Adrenal gland (tissue), 12 donors: Measurements from ENCODE around the gene IL1RL2. TPM values are rescaled to one million over a fixed set of nuclear protein-coding genes. Genes with fewer than 3 reads are reported as not detected.

Experiments
- DNase-seq, 7 donors: peaks; one replicate each; pipeline ENCODE4 v3.0.0-alpha.2; 2019 to 2020
- H3K27ac ChIP-seq, 5 donors: fragments of 200-600 bp; sonication (generic) in 4 of 5; 1 replicate in 3 of 5; 2 replicates in 2 of 5; pipeline versions ENCODE4 v1.5.1 to v1.8.0; 2016 to 2020; ENCODE audit warnings: mild to moderate bottlenecking in 1 of 5
- H3K27me3 ChIP-seq: fragments of 200-600 bp; 2 replicates; pipeline ENCODE4 v1.8.0; 2021
- H3K36me3 ChIP-seq, 2 donors: fragments of 200-600 bp; replicated peaks in 1 of 2; 1 replicate in 1 of 2; 2 replicates in 1 of 2; pipeline versions ENCODE4 v1.5.1 to v1.8.0; 2018 to 2022
- H3K4me1 ChIP-seq, 2 donors: fragments of 200-600 bp; replicated peaks in 1 of 2; 1 replicate in 1 of 2; 2 replicates in 1 of 2; pipeline versions ENCODE4 v1.5.1 to v1.8.0; 2018 to 2021
- H3K4me3 ChIP-seq, 4 donors: fragments of 200-600 bp; sonication (generic) in 3 of 4; one replicate each; pipeline ENCODE4 v1.5.1; 2016 to 2018
- H3K9me3 ChIP-seq, 3 donors: fragments of 200-600 bp; sonication (generic) in 1 of 3; replicated peaks in 1 of 3; 1 replicate in 2 of 3; 2 replicates in 1 of 3; pipeline versions ENCODE4 v1.5.1 to v1.8.0; 2016 to 2021
- POLR2A ChIP-seq, 2 donors: fragments of 450-650 bp; IDR thresholded peaks; one replicate each; pipeline ENCODE4 v1.6.1; 2017; ENCODE audit warnings: antibody characterized with exemption in 2 of 2, mild to moderate bottlenecking in 2 of 2, moderate library complexity in 1 of 2
- WGBS, 4 donors: extraction: QIAGEN DNeasy Blood & Tissue Kit in 2 of 4; methylation state at CpG; one replicate each; pipeline versions ENCODE4 v1.1.5 to v1.1.7; 2013 to 2017; 5-methylcytosine and 5-hydroxymethylcytosine counted together
- intact Hi-C, 2 donors: fragments of 100-400 bp; cut with DNase I; formaldehyde crosslinking; loops; one replicate each; pipeline versions ENCODE4 v1.14.1 to v1.15.0; 2022 to 2023
- polyA plus RNA-seq, 3 donors: library from polyadenylated mRNA; stranded (reverse); fragments of 200-250 nt in 2 of 3; fragments of 350-450 nt in 1 of 3; fragmentation: Illumina TruSeq in 1 of 3; extraction: RNeasy Lipid Tissue Mini Kit (QIAGEN cat#74804) in 1 of 3; gene quantifications; one replicate each; pipeline ENCODE4 v1.2.3, GENCODE V29; 2013 to 2014
- total RNA-seq, 9 donors: library from RNA; depleted of rRNA in 4 of 9; stranded (reverse); fragments of >200 nt in 4 of 9; fragments of 120-200 nt in 1 of 9; fragmentation: NEBNext Ultra II Directional in 1 of 9; extraction: Animal tissue kit (Norgen Biotek cat#: 25700) in 1 of 9; gene quantifications; one replicate each; pipeline versions ENCODE4 v1.1.0 to v1.2.4, GENCODE V29; 2013 to 2023
- TF ChIP-seq, protein P1 (sequence below), 6 experiments: fragments of 450-650 bp in 4 of 6; fragments of 200-600 bp in 2 of 6; sonication (generic) in 1 of 6; IDR thresholded peaks; 1 replicate in 5 of 6; 2 replicates in 1 of 6; pipeline versions ENCODE4 v1.5.1 to v1.8.0; 2016 to 2021; ENCODE audit warnings: antibody characterized with exemption in 6 of 6, mild to moderate bottlenecking in 2 of 6, moderate library complexity in 1 of 6
- donor health status: healthy with polysubstance abuse.
- donor health status: Bipolar disorder and iron deficiency.
- donor health status: DM: yes; HTN: yes; CAD: no.
- donor health status: DM: no; HTN: no; CAD: no.
- donor health status: DM: no; HTN: no; CAD: no.
- donor health status: DM: yes; HTN: yes; CAD: no.

The IL1RL2 gene
- total and polyA plus RNA-seq, 12 donors, result 0.22 to 4.6 (median 1.7) TPM

DNA sequence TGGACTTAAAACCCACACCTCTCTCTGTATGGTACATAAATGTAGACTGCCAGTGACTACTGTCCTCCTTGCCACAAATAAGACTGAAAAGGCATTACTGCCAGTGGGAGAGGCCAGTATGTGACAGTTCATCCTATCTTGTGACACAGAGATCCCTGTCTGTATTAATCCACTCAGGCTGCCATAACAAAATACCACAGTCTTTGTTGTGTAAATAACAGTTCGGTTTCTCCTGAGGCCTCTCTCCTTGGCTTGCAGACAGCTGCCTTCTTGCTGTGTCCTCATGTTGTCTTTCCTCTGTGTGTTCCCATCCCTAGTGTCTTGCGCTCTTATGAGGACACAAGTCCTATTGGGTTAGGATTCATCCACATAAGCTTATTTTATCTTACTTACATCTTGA lies 78.1 kb downstream of the IL1RL2 start:
- no peak for TF ChIP-seq POLR2A (IDR thresholded peaks at IDR 0.05)
- TF ChIP-seq, protein P1, sequence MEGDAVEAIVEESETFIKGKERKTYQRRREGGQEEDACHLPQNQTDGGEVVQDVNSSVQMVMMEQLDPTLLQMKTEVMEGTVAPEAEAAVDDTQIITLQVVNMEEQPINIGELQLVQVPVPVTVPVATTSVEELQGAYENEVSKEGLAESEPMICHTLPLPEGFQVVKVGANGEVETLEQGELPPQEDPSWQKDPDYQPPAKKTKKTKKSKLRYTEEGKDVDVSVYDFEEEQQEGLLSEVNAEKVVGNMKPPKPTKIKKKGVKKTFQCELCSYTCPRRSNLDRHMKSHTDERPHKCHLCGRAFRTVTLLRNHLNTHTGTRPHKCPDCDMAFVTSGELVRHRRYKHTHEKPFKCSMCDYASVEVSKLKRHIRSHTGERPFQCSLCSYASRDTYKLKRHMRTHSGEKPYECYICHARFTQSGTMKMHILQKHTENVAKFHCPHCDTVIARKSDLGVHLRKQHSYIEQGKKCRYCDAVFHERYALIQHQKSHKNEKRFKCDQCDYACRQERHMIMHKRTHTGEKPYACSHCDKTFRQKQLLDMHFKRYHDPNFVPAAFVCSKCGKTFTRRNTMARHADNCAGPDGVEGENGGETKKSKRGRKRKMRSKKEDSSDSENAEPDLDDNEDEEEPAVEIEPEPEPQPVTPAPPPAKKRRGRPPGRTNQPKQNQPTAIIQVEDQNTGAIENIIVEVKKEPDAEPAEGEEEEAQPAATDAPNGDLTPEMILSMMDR (IDR thresholded peaks at IDR 0.05), result no peak
- 80 to 93% (median 85%) methylated on average over 2 of the region's 2 CpGs for WGBS, 4 donors
- H3K27me3 ChIP-seq, result no peaks in the 10 kb centered on the region
- intact Hi-C loops, result no loop called here
- H3K9me3 ChIP-seq, result no peaks in the 10 kb centered on the region
- H3K36me3 ChIP-seq, result no peaks in the 10 kb centered on the region
- H3K27ac ChIP-seq, result peak overlapping the region in 1 of 5 donors; percentile 5
- H3K4me3 ChIP-seq, result no peak overlapping the region
- peaks cover 0 to 6% of the 10 kb centered on the region in 2 donors for H3K4me1 ChIP-seq
- no peak for DNase-seq

DNA sequence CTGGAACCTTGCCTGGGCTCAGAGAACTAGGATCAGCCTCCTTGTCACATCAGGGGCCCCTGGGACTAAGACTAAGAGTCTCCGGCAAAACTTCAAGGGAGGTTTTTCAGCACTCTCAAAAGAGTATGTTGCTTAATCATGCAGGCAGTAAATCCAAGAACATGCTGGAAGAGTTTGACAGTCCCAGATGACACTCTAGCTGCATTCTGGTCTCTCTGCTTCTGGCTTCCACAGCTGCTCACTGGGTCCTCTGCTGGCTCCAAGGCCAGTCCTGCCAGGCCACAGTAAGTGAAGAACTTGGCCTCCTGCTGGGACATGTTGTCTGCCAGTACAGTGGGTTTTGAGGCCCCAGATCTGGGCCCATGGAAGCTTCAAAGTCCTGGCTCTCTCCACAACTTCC lies 79.4 kb downstream of the IL1RL2 start:
- DNase-seq, result no peak
- intact Hi-C loops, result no loop called here
- Histone ChIP-seq H3K4me3 (no peak overlapping the region), H3K4me1 (peaks cover 0 to 6% of the 10 kb centered on the region in 2 donors), H3K9me3 (no peaks in the 10 kb centered on the region), H3K36me3 (no peaks in the 10 kb centered on the region), H3K27me3 (no peaks in the 10 kb centered on the region), H3K27ac (peak overlapping the region in 2 of 5 donors; percentile 48 to 70)
- WGBS, 4 donors, result 50 to 83% (median 61%) methylated on average over 1 of the region's 1 CpG
- TF ChIP-seq POLR2A (IDR thresholded peaks at IDR 0.05), result no peak
- TF ChIP-seq, protein P1 (IDR thresholded peaks at IDR 0.05), result no peak

DNA sequence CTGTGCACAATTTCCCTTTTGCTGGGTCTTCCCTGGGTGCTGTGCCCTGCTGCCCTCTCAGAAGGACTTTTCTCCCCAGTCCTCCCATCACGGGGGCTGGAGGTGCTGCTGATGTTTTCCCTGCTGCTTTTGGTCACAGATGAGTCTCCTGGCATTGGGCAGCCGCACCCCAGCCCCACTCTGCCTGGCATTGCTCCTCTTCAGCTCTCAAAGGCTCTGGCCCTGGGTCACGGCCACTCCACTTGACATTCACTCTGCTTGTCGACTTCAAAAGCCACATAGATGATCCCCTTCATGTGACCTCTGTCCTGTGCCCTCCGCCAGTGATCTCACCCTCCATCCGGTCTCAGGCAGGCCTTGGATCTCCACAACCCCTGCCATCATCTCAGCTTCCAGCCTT lies 81.0 kb downstream of the IL1RL2 start:
- DNase-seq, result no peak
- WGBS, 4 donors, result 75 to 84% (median 76%) methylated on average over 6 of the region's 6 CpGs
- H3K27ac ChIP-seq, result peak overlapping the region in 2 of 5 donors; percentile 48 to 73
- H3K27me3 ChIP-seq, result no peaks in the 10 kb centered on the region
- H3K4me1 ChIP-seq, result peaks cover 0 to 6% of the 10 kb centered on the region in 2 donors
- intact Hi-C loops, result no loop called here
- H3K4me3 ChIP-seq, result no peak overlapping the region
- no peaks in the 10 kb centered on the region for H3K9me3 ChIP-seq
- H3K36me3 ChIP-seq, result no peaks in the 10 kb centered on the region
- no peak for TF ChIP-seq POLR2A (IDR thresholded peaks at IDR 0.05)
- TF ChIP-seq, protein P1 (IDR thresholded peaks at IDR 0.05), result no peak

DNA sequence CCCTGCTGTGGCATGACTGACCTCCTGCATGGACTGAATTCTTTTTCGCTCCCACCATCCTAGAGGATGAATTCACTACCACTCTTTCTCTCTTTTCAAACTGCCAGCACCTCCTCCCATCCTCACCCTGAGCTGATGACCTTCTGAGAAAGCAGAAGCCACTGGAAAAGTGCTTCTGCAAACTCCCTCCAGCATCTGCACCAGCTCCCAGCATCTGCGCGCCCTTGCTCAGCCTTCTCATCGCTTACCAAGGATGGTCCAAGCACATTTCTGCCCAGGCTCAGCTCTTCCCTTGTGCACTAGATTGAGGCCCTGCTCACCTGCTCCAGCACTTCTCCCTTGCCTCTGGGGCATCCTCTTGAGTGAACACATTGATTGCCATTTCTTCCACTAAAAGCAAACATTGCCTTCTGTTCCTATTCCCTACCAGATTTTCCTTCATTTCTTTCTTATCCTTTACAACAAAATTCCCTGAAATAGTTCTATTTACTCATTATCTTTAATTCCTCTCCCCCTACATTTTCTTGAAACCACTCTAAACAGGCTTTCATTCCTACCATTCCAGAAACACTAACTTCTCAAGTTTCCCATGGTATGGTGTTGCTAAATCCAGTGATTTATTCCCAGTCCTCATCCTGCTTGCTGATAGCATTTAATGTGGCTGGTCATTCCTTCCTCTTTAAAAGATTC lies 81.8 kb downstream of the IL1RL2 start:
- Histone ChIP-seq H3K27me3 (no peaks in the 10 kb centered on the region), H3K4me3 (no peak overlapping the region), H3K27ac (peak overlapping the region in 3 of 5 donors; percentile 33 to 73 (median 60)), H3K9me3 (no peaks in the 10 kb centered on the region), H3K4me1 (peaks cover 0 to 6% of the 10 kb centered on the region in 2 donors), H3K36me3 (no peaks in the 10 kb centered on the region)
- 82 to 85% (median 85%) methylated on average over 4 of the region's 4 CpGs for WGBS, 4 donors
- DNase-seq, result no peak
- intact Hi-C loops, result no loop called here
- TF ChIP-seq, protein P1 (IDR thresholded peaks at IDR 0.05), result no peak
- TF ChIP-seq POLR2A (IDR thresholded peaks at IDR 0.05), result no peak
